Central memory CD4-positive, alpha-beta T cell (primary cell): ENCODE measurements around the gene GLE1.
"Not testable (repeated sequence)": the region's sequence is repeated elsewhere in the genome, so short reads cannot be mapped to it uniquely, and the experiment has no call there.

Experiments
- DNase-seq: peaks from one replicate; pipeline ENCODE4 v3.0.0; 2022

Gene GLE1

GRCh38 chr9:128552744-128553440 is 48.4 kb downstream of the GLE1 start:
- no peak for DNase-seq

- DNase-seq = no peak
These were observed 49.2 kb downstream of the GLE1 start for GRCh38 chr9:128553728-128554127.

- peak; percentile 19 for DNase-seq
These were observed 49.8 kb downstream of the GLE1 start for GRCh38 chr9:128554155-128554862.

- DNase-seq = no peak
These were observed 50.7 kb downstream of the GLE1 start for GRCh38 chr9:128555180-128555721.

GRCh38 chr9:128556276-128556675 is 51.8 kb downstream of the GLE1 start:
- peak; percentile 10 for DNase-seq

GRCh38 chr9:128556926-128557634 is 52.6 kb downstream of the GLE1 start:
- DNase-seq = no peak

- DNase-seq = peak; percentile 35
These were observed 54.2 kb downstream of the GLE1 start for GRCh38 chr9:128558431-128559310.

- no peak for DNase-seq
These were observed 61.1 kb downstream of the GLE1 start for GRCh38 chr9:128565578-128565977.

- DNase-seq = no peak
These were observed 64.1 kb downstream of the GLE1 start for GRCh38 chr9:128568470-128569078.

GRCh38 chr9:128575469-128575868 is 71.0 kb downstream of the GLE1 start:
- no peak for DNase-seq

GRCh38 chr9:128575916-128576315 is 71.4 kb downstream of the GLE1 start:
- no peak for DNase-seq

- no peak for DNase-seq
These were observed 72.7 kb downstream of the GLE1 start for GRCh38 chr9:128577206-128577605.

- DNase-seq = no peak
These were observed 74.7 kb downstream of the GLE1 start for GRCh38 chr9:128579194-128579593.

GRCh38 chr9:128580731-128581130 is 76.2 kb downstream of the GLE1 start:
- DNase-seq = no peak

GRCh38 chr9:128585155-128585554 is 80.6 kb downstream of the GLE1 start:
- not testable (repeated sequence) for DNase-seq

- not testable (repeated sequence) for DNase-seq
These were observed 82.4 kb downstream of the GLE1 start for GRCh38 chr9:128586934-128587333.

GRCh38 chr9:128587453-128587852 is 82.9 kb downstream of the GLE1 start:
- DNase-seq = peak; percentile 39

GRCh38 chr9:128588581-128589233 is 84.2 kb downstream of the GLE1 start:
- DNase-seq = no peak
